H4 (cell line): ENCODE measurements around the gene MAS1L. TPM values are rescaled to one million over a fixed set of nuclear protein-coding genes. Genes with fewer than 3 reads are reported as not detected.
"Not testable (repeated sequence)": the region's sequence is repeated elsewhere in the genome, so short reads cannot be mapped to it uniquely, and the experiment has no call there.

Experiments used
- DNase-seq: peaks from one replicate; pipeline ENCODE4 v3.0.0-alpha.2; 2015; ENCODE audit warnings: low spot score
- total RNA-seq: library from RNA; depleted of rRNA; stranded (reverse); fragments of >200 nt; shearing (Covaris generic); gene quantifications from 2 replicates; pipeline ENCODE4 v1.2.3, GENCODE V29; 2014; rRNA removed

MAS1L gene
- total RNA-seq, 1 experiment from 2014 or later: not detected

DNA sequence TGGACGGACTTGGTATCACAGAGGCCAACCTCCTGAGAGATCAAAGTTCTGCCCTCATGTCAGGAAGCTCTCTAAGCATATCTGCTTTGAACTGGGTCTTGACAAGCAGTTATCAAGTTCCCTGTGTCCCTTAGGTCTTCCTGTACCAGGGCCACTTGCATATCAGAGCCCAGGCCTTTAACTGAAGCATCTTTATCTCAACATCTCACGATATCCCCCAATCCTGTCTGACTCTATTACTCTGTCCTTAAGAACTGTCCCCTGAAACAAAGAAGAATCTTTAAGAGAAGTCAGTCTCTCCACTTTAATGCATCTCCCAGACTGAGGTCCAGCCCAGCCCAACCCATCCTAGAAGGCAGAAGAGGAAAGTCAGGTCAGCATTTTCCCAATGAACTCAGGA is 8.2 kb downstream of the MAS1L start:
- DNase-seq: no peak

DNA sequence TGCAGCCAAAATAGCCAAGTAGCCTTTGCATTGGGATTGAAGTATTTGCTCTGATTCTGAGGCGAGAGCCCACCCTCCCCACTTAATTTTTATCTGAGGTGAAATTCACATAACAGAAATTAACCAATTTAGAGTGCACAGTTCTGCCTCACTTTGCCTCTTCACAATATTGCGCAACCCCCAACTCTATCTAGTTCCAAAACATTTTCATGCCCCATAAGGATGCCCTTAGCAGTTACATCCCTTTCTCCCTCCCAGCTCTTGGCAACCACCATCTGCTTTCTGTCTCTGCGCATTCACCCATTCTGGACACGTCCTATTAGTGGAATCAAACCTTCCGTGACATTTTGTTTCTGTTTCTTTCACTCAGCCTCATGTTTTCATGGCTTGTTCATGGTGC is 9.0 kb downstream of the MAS1L start:
- DNase-seq: no peak

DNA sequence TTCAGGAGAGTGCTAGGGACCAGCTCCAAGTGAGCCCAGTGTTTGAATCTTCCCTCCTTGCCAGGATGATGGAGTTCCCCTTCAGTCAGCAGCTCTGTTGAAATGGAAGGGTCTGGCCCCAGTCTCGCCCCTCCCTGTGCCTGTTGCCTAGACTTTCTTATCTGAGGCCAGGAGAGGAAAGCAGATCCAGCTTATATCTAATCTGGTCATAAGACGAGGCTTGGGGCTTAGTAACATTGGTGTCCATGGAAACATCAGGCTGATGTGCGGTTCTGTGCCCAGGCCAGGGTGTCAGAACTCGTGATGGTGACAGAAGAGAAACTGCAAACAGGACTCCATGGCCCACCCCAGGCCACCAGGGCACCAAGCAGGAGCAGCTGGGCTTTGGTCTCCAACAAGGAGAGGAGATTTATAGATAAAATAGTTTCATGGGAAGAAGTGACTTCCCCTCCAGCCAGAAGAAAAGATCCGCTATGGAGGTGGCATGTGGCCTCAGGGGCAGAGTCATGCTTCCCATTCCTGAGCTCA is 9.8 kb downstream of the MAS1L start:
- no peak for DNase-seq

DNA sequence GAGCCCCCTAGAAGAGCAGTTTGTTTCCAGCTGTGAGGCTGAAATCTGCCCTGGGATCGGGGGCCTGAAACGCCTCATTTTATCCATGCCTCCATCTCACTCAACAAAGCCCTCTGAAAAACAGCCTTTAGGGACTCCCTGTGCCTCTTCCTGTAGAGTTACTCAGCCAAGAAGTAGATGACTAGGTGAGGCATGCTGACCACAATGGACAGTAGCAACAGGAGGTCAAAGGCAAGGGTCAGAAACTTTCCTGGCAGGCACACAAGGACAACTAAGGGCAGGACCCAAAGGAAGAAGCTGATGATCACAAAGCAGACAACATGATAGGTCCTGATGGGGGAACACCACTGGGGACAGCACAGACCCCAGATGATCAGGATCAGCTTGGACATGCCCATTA is 12.8 kb downstream of the MAS1L start:
- no peak for DNase-seq

DNA sequence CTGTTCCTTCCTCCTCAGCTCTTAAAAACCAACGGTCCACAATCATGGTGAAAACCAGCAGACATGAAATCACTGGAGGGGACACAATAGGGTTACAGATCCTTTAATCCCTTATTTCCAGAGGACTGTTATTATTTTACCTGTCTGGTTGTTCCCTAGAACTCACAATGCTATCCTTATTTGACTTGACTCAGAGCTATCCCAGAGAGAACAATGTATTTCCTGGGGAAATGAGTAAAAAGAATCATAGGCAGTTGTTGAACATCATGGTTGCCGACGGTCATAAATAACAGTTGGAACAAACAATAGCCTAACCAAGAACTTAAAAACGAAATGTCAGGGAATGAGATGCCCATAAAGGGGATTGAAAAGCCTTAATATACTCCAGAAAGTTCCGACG is 21.5 kb downstream of the MAS1L start:
- no peak for DNase-seq

DNA sequence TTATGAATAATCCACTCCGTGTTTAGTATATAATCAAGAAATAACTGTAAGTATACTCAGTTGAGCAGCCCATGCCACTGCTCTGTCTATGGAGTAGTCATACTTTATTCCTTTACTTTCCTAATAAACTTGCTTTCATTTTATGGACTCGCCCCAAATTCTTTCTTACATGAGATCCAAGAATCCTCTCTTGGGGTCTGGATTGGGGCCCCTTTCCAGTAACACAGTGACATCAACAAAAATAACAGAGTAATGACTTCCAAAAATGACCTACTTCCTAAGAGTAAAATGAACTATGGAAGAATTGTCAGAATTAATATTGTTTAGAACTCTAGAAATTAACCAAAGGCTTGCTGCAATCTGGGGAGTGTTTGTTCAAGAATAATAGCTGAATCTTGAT is 22.0 kb downstream of the MAS1L start:
- DNase-seq: no peak

DNA sequence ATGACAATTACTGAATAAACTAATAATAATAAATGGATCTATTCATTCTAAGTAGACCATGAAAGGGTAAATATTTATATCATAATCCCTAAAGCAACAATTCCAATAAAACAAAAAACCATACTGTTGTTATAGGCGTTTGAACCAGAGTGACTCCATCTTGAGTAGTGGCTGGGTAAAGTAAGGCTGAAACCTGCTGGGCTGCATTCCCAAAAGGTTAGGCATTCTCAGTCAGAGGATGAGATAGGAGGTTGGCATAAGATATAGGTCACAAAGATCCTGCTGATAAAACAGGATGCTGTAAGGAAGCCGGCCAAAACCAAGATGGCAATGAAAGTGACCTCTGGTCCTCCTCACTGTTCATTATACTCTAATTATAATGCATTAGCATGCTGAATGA is 22.5 kb downstream of the MAS1L start:
- DNase-seq: no peak

DNA sequence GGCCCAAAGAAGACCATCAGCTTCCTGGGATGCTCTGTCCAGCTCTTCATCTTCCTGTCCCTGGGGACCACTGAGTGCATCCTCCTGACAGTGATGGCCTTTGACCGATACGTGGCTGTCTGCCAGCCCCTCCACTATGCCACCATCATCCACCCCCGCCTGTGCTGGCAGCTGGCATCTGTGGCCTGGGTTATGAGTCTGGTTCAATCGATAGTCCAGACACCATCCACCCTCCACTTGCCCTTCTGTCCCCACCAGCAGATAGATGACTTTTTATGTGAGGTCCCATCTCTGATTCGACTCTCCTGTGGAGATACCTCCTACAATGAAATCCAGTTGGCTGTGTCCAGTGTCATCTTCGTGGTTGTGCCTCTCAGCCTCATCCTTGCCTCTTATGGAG is 25.7 kb downstream of the MAS1L start:
- DNase-seq: no peak

DNA sequence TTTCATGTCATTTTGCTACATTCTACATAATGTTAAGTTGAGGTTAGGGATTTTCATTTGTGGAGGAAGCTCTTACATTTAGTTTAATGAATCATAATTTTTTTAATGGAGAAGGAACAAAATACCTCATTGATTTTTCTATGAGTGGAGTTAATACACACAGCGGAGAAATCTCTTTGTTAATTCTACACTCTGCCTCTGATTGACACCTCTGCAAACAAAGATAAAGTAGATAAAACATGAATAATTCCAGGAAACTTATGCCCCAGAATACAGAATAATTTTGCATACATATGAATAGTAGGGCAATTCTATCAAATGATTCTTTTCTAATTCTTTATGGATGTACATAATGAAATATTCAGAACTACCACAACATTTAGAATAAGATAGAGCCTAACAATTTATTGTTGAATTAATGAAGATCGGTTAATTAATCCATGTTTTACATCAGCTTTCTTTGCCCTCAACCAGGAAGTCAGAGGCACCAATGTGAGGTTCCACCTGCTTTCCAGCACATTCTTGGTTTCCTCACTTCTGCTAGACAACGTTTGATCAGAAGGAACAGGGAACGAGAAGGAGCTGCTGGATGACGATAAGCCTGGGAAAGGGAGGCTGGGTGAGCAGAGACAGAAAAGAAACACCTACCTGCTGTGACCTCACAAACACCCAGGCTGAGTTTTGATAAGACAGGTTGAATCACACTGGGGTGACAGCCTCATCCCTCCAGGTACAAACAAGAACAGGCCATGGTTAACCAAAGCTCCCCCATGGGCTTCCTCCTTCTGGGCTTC is 26.5 kb downstream of the MAS1L start:
- DNase-seq: no peak

DNA sequence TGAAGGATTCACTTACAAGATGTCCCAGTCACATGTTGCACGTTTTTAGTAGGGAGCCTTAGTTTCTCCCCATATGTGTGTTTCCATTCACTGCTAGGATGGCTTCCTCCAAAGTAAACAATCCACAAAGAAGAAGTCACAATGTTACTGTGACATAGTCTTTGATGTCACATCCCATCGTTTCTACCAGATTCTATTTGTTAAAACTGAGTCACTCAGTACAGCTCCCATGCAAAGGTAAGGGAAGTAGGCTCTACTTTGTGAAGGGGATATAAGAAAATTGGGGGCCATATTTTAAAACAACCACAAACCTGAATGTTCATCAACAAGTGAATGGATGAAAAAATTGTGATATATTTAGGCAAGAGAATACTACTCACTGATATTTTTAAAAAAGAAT is 30.8 kb downstream of the MAS1L start, which contains the start of the genes OR11A1 and OR2H1:
Gene OR11A1 (minus strand): TSS at position 101 of the 400 bp plus-strand sequence. CDS start 29,430 bp downstream, outside the sequence.
Gene OR2H1 (plus strand): TSS at position 185 of the 400 bp plus-strand sequence. CDS start 4,615 bp downstream, outside the sequence.
- DNase-seq: no peak

DNA sequence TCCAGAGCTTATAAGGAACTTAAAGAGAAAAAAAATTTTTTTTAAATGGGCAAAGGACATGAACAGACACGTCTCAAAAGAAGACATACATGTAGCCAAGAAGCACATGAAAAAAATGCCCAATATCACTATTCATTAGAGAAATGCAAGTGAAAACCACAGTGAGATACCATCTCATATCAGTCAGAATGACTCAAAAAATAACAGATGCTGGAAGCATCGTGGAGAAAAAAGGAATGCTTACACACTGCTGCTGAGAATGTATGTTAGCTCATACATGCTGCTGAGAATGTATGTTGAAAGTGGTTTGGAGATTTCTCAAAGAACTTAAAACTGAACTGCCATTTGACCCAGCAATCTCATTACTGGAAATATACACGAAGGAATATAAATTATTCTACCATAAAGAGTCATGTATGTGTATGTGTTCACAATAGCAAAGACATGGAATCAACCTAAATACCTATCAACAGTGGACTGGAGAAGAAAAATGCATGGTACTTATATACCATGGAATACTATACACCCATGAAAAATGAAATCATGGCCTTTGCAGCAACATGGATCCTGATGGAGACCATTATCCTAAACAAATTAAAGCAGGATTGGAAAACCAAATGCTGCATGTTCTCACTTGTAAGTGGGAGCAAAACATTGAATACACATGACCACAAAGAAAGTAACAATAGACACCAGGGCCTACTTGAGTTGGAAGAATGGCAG is 36.1 kb downstream of the MAS1L start:
- DNase-seq: no peak

DNA sequence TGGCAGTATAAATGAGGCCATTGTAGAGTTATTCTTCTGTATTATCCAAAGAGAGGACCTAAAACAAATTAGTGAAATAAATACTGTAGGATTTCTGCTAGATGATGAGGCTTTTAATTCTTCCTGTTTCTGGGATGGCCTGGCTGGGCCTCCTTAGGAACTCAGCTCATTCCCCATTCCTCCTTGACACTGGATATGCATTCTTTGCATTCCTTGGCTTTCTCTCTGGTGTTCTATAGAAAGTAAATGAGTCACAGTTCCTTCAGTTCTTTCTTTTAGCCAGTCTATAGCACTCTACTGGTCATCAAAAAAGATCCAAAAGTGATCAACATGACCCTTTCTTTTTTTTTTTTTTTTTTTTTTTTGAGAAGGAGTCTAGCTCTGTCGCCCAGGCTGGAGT is 40.1 kb downstream of the MAS1L start:
- DNase-seq: no peak

DNA sequence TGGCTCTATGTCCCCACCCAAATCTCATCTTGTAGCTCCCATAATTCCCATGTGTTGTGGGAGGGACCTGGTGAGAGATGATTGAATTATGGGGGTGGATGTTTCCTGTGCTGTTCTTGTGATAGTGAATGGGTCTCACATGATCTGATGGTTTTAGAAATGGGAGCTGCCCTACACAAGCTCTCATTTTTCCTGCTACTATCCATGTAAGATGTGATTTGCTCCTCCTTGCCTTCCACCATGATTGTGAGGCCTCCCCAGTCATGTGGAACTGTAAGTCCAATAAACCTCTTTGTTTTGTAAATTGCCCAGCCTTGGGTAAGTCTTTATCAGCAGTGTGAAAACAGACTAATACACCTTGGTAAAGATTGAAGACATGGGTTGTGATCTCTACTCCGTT is 43.7 kb downstream of the MAS1L start:
- not testable (repeated sequence) for DNase-seq

DNA sequence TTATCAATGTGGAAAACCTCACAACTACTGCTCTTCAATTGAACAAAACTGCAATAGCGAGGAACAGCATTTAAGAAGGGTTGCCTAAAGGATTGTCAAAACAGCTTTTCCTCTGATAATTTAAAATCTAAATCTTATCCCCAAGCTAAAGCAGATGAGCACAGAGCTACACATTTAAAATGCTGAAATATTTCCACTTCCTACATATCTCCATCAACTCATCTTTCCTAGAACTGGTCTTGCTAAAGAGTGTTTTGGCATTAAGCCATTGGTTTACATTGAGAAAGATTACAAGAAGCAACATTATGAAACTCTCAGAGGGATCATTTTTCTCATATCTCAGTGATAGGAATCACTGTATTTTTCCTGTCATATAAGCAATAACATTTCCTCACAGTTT is 45.0 kb downstream of the MAS1L start:
- no peak for DNase-seq

DNA sequence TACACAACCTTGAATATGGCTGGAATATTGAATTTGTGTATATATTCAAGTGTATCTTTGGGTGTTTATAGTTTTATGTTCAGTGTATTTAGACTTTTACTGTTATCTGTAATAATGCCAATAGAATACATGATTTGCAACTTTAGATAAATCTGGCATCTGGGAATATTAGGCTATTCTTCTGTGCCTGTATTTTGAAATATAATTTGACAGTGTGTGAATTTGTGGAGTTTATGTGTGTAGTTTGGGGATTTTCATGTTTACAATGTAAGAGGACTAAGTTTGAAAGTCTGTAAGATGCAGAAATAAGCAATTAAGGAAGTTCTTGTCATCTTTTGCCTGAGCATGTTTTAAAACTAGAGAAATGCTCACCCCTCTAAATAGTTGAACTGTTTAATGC is 48.8 kb downstream of the MAS1L start, which contains the start of gene OR10C1:
Gene OR10C1 (plus strand): TSS at position 301 of the 400 bp plus-strand sequence. CDS start 710 bp downstream, outside the sequence.
- DNase-seq: no peak

DNA sequence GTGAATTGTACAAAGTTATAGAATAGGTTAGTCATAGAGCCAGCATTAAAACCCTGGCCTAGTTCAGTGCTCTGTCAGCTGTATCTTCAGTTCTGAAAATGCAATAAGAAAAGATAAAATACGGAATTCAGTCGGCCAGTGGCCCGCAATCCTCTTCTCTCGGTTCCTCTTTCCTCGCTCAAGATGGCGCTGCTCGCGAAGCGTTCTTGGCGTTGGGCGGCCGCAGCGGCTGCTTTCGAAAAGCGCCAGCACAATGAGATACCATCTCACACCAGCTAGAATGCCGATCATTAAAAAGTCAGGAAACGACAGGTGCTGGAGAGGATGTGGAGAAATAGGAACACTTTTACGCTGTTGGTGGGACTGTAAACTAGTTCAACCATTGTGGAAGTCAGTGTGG is 51.0 kb downstream of the MAS1L start:
- not testable (repeated sequence) for DNase-seq

Other genes with a start within 250 kb of the MAS1L start
- gene OR14J1, start 186.3 kb downstream of the MAS1L start, total RNA-seq: not detected in 2 replicates
- gene OR5V1, start 119.1 kb downstream of the MAS1L start, total RNA-seq: not detected in 2 replicates
- gene OR12D3, start 112.7 kb downstream of the MAS1L start, total RNA-seq: not detected in 2 replicates
- not detected in 2 replicates for gene OR12D2, start 92.3 kb downstream of the MAS1L start, total RNA-seq
- gene OR12D1, start 73.0 kb downstream of the MAS1L start, total RNA-seq: not detected in 2 replicates
- not detected in 2 replicates for gene OR10C1, start 48.6 kb downstream of the MAS1L start, total RNA-seq
- not detected in 2 replicates for gene OR11A1, start 30.9 kb downstream of the MAS1L start, total RNA-seq
- not detected in 2 replicates for gene OR2H1, start 30.8 kb downstream of the MAS1L start, total RNA-seq
- 0.99 and 1.1 TPM in 2 replicates for gene UBD, start 71.8 kb upstream of the MAS1L start, total RNA-seq
- not detected in 2 replicates for gene OR2H2, start 97.2 kb upstream of the MAS1L start, total RNA-seq
- 3.8 and 3.9 TPM in 2 replicates for gene GABBR1, start 145.2 kb upstream of the MAS1L start, total RNA-seq
- gene MOG, start 169.1 kb upstream of the MAS1L start, total RNA-seq: not detected in 2 replicates
- gene ZFP57, start 193.2 kb upstream of the MAS1L start, total RNA-seq: not detected in 2 replicates
- 17.5 and 20.3 TPM in 2 replicates for gene HLA-F, start 235.5 kb upstream of the MAS1L start, total RNA-seq